Dedifferentiated amniotic fluid mesenchymal stem cell (primary cell): ENCODE data around the gene OR1D5.
"Not testable (repeated sequence)": the region's sequence is repeated elsewhere in the genome, so short reads cannot be mapped to it uniquely, and the experiment has no call there.

ENCODE experiments used
- DNase-seq: peaks from one replicate; pipeline ENCODE4 v3.0.0-alpha.2; 2016; ENCODE audit errors: extremely low spot score

Gene OR1D5

DNA sequence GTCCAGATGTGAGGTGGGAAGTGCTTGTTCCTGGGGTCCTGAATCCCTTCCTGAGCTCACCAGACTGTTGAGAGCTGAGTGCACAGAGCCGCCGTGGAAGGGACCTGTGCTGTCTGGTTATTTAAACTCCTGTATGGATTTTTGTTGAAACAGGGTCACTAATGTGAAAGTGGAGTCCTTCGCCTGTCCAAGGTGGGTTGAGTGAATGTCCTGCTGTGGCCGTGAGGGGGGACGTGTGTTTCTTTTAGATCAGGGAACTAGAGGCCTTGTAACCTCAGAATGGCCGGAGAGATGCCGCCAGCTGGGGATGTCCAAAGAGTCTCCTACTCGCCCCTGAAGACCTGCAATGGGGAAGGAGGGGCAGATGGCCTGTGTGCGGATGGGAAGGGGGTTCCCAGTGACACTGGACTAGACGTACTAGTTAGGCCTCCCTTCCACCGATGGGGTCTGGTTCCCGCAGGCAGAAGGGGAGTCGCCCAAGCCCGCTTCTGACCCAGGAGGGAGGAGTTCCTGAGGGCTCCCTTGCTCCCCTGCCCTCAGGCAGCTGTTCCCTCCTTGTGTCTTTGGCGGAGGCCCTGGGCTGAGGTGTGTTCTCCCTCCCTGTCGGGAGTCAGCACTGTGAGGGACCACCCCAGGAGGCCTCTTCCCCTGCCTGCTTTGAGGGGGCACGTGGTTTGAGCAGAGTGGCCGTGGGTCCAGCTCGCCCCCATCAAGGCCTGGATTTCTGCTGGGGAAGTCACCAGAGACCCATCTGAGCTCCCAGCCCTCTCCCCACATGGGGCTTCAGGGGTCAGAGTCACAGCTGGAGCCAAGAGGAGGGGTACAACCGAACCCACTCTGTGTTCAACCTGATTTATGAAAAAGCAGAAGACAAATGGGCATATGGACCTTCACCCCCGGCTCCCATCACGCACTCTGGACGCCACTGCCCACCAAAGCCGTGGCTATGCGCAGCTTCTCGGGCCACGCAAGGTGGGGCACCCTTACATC, 30.9 kb downstream of the OR1D5 start:
- no peak for DNase-seq

DNA sequence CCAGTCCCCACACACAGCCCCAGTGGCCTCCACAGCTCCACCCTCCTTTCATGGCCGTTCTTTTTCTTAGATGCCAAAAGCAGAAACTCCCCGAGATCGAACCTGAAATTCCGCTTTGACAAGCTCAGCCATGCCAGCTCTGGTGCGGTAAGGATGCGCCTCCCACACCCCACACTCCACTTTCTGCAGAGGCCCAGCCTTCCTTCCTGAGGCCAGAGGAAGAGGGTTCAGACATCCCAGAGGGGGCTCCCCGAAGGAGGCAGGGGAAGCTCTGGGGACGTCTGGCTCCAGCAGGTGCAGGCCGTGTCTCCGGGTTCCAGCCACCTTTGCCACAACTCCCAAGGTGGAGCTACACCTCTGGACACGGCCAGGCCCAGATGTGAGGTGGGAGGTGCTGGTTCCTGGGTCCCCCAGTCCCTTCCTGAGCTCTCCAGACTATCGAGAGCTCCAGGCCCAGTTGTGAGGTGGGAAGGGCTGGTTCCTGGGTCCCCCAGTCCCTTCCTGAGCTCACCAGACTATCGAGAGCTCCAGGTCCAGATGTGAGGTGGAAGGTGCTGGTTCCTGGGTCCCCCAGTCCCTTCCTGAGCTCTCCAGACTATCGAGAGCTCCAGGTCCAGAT, 32.4 kb downstream of the OR1D5 start:
- DNase-seq, result not testable (repeated sequence)

DNA sequence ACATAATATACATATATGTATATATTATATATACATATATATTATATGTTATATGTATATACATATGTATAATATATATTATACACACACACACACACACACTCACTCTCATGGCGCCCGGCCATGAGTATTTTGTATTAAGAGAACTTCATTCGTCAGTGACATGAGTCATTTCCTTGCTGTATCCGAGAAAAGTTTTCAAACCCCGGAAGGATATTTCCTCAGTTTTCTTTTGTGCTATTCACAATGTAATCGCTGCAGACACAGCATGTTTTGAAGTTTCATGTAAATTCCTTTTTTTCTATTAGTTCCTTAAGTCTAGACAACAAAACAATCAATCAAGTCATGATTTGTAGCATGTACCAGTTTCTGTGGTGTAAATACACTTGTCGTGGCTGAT, 33.3 kb downstream of the OR1D5 start:
- no peak for DNase-seq

- no peak for DNase-seq
These were observed 34.0 kb downstream of the OR1D5 start for GRCh38 chr17:3029213-3029913.

DNA sequence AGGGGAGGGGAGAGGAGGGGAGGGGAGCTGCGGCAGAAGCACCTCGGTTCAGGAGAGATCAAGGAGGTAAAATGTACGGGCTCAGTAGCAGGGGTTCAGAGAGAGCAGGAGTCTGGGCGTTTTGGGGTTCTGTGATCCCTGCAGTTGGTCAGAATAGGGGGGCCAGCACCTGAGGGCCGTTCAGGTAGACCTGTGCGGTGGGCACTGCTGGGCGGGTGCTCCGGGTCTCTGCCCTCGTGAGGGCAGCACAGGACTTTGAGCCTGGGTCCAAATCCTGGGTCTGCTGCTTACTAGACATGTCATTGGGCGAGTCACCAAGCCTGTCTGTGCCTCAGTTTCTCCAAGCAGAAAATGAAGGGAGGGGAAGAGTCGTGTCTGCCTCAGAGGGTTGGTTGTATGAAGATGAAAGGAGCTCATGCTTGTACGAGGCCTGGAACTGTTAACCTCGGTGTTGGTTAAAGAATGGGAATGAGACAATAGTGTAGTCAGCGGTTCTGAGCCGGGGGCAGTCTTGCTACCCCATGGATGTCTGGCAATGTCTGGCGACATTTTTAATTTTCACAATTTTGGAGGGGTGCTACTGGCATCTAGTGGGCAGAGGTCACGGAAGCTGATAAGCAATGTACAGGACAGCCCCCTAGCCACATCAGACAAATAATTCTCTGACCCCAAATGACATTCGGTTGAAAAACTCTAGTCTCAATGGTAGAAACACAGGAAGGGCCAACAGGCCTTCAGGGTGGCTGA, 35.4 kb downstream of the OR1D5 start:
- DNase-seq, result no peak

GRCh38 chr17:3026856-3027751, 36.3 kb downstream of the OR1D5 start:
- DNase-seq, result no peak

GRCh38 chr17:3026125-3026855, 37.1 kb downstream of the OR1D5 start:
- no peak for DNase-seq

- no peak for DNase-seq
These were observed 37.8 kb downstream of the OR1D5 start for GRCh38 chr17:3025421-3026124.

DNA sequence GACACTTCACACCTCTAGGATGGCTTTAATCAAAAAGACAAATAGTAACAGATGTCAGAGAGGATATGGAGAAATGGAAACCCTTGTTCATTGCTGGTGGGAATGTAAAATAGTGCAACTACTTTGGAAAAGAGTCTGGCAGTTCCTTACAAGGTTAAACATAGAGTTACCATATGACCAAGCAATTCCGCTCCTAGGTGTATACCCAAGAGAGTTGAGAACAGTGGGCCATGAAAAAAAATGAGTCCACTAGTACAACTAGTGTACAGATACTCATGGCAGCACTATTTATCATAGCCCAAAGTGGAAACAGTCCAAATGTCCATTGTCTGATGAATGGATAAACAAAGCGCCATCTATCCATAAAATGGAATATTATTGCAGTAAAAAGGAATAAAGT, 39.1 kb downstream of the OR1D5 start:
- DNase-seq, result no peak

DNA sequence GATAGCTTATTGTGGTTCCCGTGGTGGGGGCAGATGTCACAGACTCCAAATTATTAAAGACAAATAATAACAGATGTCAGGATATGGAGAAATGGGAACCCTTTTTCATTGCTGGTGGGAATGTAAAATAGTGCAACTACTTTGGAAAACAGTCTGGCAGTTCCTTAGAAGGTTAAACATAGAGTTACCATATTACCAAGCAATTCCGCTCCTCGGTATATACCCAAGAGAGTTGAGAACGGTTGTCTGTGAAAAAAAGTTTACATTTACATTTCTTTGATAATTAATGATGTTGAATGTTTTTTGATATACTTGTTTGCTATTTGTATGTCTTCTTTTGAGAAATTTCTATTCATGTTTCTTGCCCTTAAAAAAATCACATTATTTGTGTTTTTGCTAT, 41.2 kb downstream of the OR1D5 start:
- no peak for DNase-seq

- no peak for DNase-seq
These were observed 43.0 kb downstream of the OR1D5 start for GRCh38 chr17:3020381-3020780.

DNA sequence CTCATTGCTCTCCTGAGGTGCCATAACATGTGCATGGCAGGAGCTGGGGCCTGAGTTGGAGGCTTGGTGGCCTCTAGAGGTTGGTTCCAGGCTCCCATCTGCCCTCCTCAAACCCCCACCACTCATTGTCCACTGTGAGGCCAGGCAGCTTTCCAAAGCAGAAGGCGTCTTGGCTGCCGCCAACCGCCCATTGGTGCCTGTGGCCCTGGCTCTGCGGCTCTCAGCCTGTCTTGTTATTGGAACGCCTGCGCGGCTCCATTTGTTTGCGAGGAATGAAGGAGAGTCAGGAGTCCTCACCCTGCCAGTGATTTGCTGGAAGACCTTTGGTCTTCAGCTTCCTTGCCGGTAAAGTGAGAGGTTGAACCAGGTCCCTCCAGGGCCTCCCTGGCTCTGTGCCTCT, 43.6 kb downstream of the OR1D5 start:
- DNase-seq, result no peak

DNA sequence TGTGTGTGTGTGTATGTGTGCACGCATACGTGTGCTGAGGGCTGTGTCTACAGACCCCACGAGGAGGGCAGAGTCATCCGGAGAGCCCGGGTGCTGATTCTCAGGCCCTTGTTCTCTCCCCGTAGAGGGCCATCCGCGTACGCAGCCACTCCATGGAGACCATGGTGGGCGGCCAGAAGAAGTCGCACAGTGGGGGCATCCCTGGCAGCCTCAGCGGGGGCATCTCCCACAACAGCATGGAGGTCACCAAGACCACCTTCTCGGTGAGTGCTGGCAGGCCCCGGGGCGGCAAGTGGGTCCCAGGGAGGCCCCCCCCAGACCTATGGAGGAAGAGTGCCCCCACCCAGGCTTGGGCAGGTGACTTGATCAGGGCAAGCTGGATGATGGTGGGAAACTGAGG, 45.5 kb downstream of the OR1D5 start:
- DNase-seq, result no peak

GRCh38 chr17:3015890-3016289, 47.5 kb downstream of the OR1D5 start:
- DNase-seq, result no peak

DNA sequence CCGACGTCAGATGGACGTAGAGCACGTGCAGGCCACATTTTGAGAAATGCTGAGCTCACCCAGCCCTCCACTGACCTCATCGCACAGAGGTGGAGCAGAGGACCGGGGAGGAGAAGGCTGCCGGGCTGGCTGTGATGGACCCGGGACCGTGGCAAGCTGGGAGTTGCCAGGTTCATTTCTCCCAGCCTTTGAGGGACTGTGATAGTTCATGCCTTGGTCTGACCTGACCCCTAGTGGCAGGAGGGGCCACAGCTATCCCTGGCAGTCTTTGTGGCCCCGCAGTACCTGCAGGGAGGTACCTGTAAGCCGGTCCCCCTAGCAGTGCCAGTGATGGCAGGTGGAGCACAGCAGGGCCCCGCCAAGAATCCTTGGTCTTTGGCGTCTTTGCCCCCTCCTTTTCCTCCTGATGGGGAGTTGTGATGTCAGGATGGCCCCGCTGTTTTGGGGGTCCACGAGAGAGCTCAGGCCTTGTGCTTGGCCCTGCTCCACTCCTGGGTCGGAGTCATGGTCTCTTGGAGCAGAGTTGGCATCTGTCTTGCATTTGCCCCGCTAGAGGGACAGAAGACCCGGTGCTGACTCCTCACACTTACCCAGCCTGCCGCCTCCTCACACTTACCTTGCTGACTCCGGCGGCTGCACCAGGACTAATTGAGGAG, 50.4 kb downstream of the OR1D5 start:
- no peak for DNase-seq
